ENCODE data around the gene BTBD19. TPM values are rescaled to one million over a fixed set of nuclear protein-coding genes. Genes with fewer than 3 reads are reported as not detected.

BTBD19 gene
- total RNA-seq, 1 donor from 2014 or later = 5.9 TPM

GRCh38 chr1:44775930-44776729 lies 32.2 kb upstream of the BTBD19 start:
- no peak for DNase-seq
- no peak for TF ChIP-seq CTCF (IDR thresholded peaks at IDR 0.05; ENCODE audit: partially characterized antibody, unreplicated experiment)
- H3K36me3 Mint-ChIP-seq (ENCODE audit: unreplicated experiment) = no peaks in the 10 kb centered on the region
- H3K9me3 Mint-ChIP-seq (ENCODE audit: unreplicated experiment) = peaks cover 2% of the 10 kb centered on the region
- H3K4me3 Mint-ChIP-seq (ENCODE audit: unreplicated experiment) = peak overlapping the region; percentile 94
- H3K27ac Mint-ChIP-seq (ENCODE audit: unreplicated experiment) = peak overlapping the region; percentile 84
- no peaks in the 10 kb centered on the region for H3K27me3 Mint-ChIP-seq (ENCODE audit: unreplicated experiment)
- peaks cover 14% of the 10 kb centered on the region for H3K4me1 Mint-ChIP-seq (ENCODE audit: low read depth, unreplicated experiment)

GRCh38 chr1:44776730-44777068 lies 31.6 kb upstream of the BTBD19 start:
- H3K27ac Mint-ChIP-seq (ENCODE audit: unreplicated experiment) = peak overlapping the region; percentile 84
- TF ChIP-seq CTCF (IDR thresholded peaks at IDR 0.05; ENCODE audit: partially characterized antibody, unreplicated experiment) = no peak
- peaks cover 14% of the 10 kb centered on the region for H3K4me1 Mint-ChIP-seq (ENCODE audit: low read depth, unreplicated experiment)
- peaks cover 2% of the 10 kb centered on the region for H3K9me3 Mint-ChIP-seq (ENCODE audit: unreplicated experiment)
- H3K27me3 Mint-ChIP-seq (ENCODE audit: unreplicated experiment) = no peaks in the 10 kb centered on the region
- H3K4me3 Mint-ChIP-seq (ENCODE audit: unreplicated experiment) = peak overlapping the region; percentile 94
- no peak for DNase-seq
- no peaks in the 10 kb centered on the region for H3K36me3 Mint-ChIP-seq (ENCODE audit: unreplicated experiment)

- H3K4me3 Mint-ChIP-seq (ENCODE audit: unreplicated experiment) = peak overlapping the region; percentile 94
Observed at GRCh38 chr1:44777547-44777946, 30.8 kb upstream of the BTBD19 start.

GRCh38 chr1:44777969-44778635 lies 30.2 kb upstream of the BTBD19 start:
- peak overlapping the region; percentile 94 for H3K4me3 Mint-ChIP-seq (ENCODE audit: unreplicated experiment)
- H3K36me3 Mint-ChIP-seq (ENCODE audit: unreplicated experiment) = no peaks in the 10 kb centered on the region
- no peak overlapping the region for H3K27ac Mint-ChIP-seq (ENCODE audit: unreplicated experiment)
- no peak for TF ChIP-seq CTCF (IDR thresholded peaks at IDR 0.05; ENCODE audit: partially characterized antibody, unreplicated experiment)
- peaks cover 2% of the 10 kb centered on the region for H3K9me3 Mint-ChIP-seq (ENCODE audit: unreplicated experiment)
- no peak for DNase-seq
- peaks cover 14% of the 10 kb centered on the region for H3K4me1 Mint-ChIP-seq (ENCODE audit: low read depth, unreplicated experiment)
- H3K27me3 Mint-ChIP-seq (ENCODE audit: unreplicated experiment) = no peaks in the 10 kb centered on the region

More at GRCh38 chr1:44777547-44777946, 30.8 kb upstream of the BTBD19 start:
- TF ChIP-seq CTCF (IDR thresholded peaks at IDR 0.05; ENCODE audit: partially characterized antibody, unreplicated experiment) = no peak
- no peak for DNase-seq
- Mint-ChIP-seq H3K27me3 (ENCODE audit: unreplicated experiment) (no peaks in the 10 kb centered on the region), H3K9me3 (ENCODE audit: unreplicated experiment) (peaks cover 2% of the 10 kb centered on the region), H3K36me3 (ENCODE audit: unreplicated experiment) (no peaks in the 10 kb centered on the region), H3K4me1 (ENCODE audit: low read depth, unreplicated experiment) (peaks cover 14% of the 10 kb centered on the region), H3K27ac (ENCODE audit: unreplicated experiment) (peak overlapping the region; percentile 59)

Measured in glutamatergic neuron (in vitro differentiated cells).